Measurements from ENCODE around the gene METTL22. TPM values are rescaled to one million over a fixed set of nuclear protein-coding genes. Genes with fewer than 3 reads are reported as not detected.

The METTL22 gene
- total and polyA plus RNA-seq, 2 experiments from 2014 or later = 46.0 to 63.5 TPM

DNA sequence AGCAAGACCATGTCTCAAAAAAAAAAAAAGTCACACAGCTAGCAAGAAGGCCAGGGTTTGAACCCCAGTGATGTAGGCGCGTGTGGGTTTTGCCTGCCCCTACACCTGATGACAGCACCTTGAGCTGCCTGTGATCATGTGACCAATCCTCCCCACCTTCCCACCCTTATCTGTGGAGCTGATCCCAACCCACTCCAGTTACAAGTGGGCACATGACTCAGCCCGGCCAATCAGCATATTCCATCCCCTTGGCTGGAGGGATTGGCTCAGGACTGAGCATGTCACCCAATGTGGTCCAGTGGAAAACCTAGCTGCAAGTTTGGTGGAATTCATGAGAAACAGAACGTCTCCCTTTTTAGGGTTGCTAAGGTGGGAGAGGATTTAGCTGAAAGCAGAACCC lies 37.8 kb upstream of the METTL22 start:
- Histone ChIP-seq H3K36me3 (no peaks in the 10 kb centered on the region), H3K27ac (no peak overlapping the region), H3K4me1 (ENCODE audit: low read depth) (no peaks in the 10 kb centered on the region), H3K4me3 (no peak overlapping the region), H3K9me3 (ENCODE audit: low read depth) (no peaks in the 10 kb centered on the region), H3K27me3 (peaks cover 40% of the 10 kb centered on the region)
- TF ChIP-seq, protein P1, sequence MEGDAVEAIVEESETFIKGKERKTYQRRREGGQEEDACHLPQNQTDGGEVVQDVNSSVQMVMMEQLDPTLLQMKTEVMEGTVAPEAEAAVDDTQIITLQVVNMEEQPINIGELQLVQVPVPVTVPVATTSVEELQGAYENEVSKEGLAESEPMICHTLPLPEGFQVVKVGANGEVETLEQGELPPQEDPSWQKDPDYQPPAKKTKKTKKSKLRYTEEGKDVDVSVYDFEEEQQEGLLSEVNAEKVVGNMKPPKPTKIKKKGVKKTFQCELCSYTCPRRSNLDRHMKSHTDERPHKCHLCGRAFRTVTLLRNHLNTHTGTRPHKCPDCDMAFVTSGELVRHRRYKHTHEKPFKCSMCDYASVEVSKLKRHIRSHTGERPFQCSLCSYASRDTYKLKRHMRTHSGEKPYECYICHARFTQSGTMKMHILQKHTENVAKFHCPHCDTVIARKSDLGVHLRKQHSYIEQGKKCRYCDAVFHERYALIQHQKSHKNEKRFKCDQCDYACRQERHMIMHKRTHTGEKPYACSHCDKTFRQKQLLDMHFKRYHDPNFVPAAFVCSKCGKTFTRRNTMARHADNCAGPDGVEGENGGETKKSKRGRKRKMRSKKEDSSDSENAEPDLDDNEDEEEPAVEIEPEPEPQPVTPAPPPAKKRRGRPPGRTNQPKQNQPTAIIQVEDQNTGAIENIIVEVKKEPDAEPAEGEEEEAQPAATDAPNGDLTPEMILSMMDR (IDR thresholded peaks at IDR 0.05; ENCODE audit: low read depth, low read length) = no peak
- no peak for DNase-seq (ENCODE audit: low read depth in 1 of 2, low spot score in 1 of 2)

DNA sequence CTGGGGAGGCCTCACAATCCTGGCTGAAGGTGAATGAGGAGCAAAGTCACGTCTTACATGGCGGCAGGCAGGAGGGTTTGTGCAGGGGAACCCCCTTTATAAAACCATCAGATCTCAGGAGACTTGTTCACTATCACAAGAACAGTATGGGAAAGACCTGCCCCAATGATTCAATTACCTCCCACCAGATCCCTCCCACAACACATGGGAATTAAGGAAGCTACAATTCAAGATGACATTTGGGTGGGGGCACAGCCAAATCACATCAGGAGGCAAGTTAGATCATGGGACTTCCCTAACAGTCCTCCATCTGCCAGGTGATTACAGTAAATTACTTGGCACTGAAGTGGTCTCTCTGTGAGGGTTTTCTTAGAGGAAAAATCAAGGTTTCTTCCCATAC lies 36.5 kb upstream of the METTL22 start:
- no peaks in the 10 kb centered on the region for H3K36me3 ChIP-seq
- no peaks in the 10 kb centered on the region for H3K9me3 ChIP-seq (ENCODE audit: low read depth)
- H3K4me1 ChIP-seq (ENCODE audit: low read depth) = peaks cover 6% of the 10 kb centered on the region
- H3K27me3 ChIP-seq = peaks cover 53% of the 10 kb centered on the region
- H3K27ac ChIP-seq = no peak overlapping the region
- no peak for DNase-seq (ENCODE audit: low read depth in 1 of 2, low spot score in 1 of 2)
- TF ChIP-seq, protein P1 (IDR thresholded peaks at IDR 0.05; ENCODE audit: low read depth, low read length) = no peak
- no peak overlapping the region for H3K4me3 ChIP-seq

DNA sequence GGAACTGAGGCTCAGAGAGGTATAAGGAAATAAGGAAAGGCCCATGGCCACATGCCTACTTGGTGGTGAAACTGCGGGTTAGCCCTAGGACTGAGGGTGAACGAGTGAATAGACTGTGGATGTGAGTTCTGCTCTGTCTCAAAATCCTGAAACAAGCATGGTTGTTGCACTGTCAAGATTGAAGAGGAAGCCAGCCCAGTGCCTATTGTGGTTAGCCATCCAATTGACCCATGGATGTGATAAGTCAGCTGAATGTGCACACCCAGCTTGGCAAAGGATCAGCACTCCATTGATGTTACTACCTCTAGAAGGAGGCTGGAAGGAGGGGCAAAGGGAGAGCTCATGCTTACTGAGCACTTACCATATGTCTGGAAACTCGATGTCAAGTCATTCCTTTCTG lies 35.6 kb upstream of the METTL22 start:
- Histone ChIP-seq H3K4me1 (ENCODE audit: low read depth) (peaks cover 6% of the 10 kb centered on the region), H3K4me3 (no peak overlapping the region), H3K36me3 (no peaks in the 10 kb centered on the region), H3K27me3 (peaks cover 61% of the 10 kb centered on the region), H3K9me3 (ENCODE audit: low read depth) (no peaks in the 10 kb centered on the region), H3K27ac (no peak overlapping the region)
- TF ChIP-seq, protein P1 (IDR thresholded peaks at IDR 0.05; ENCODE audit: low read depth, low read length) = no peak
- no peak for DNase-seq (ENCODE audit: low read depth in 1 of 2, low spot score in 1 of 2)

DNA sequence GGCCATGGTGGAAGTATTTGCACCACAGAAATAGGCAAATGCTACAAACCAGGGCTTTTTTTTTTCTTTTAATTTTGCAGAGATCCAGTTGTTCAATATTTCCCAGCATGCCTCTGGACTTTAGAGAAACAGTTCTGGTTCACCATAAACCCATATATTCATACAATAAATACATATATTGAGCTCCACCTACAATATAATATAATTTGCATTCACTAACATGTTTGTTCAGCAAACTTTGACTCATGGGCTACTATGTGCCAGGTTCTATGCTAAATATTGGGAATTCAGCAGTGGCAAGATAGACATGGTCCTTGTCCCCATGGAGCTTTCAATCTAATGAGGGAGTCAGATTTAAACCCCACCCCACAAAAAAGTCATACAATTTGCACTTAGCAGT lies 34.4 kb upstream of the METTL22 start:
- H3K4me3 ChIP-seq = no peak overlapping the region
- H3K36me3 ChIP-seq = no peaks in the 10 kb centered on the region
- no peak for DNase-seq (ENCODE audit: low read depth in 1 of 2, low spot score in 1 of 2)
- no peaks in the 10 kb centered on the region for H3K9me3 ChIP-seq (ENCODE audit: low read depth)
- TF ChIP-seq, protein P1 (IDR thresholded peaks at IDR 0.05; ENCODE audit: low read depth, low read length) = no peak
- peaks cover 72% of the 10 kb centered on the region for H3K27me3 ChIP-seq
- peaks cover 6% of the 10 kb centered on the region for H3K4me1 ChIP-seq (ENCODE audit: low read depth)
- no peak overlapping the region for H3K27ac ChIP-seq

DNA sequence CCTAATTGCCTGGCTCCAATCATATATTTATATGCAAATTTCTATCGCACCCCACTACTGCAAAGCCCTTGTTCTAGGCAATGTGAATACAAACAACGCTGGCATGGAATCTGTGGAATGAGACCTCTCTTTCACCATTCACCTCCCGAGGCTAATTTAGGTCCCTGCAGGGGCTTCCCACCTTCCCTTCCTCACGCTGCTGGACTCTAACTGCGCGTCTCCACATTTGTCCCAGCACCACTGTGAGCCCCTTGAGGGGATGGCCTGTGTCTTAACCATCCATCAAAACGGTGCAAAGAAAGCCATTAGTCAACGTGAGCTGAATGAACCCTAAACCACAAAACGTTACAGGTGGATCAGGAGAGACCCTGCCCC lies 32.8 kb upstream of the METTL22 start:
- Histone ChIP-seq H3K27ac (no peak overlapping the region), H3K9me3 (ENCODE audit: low read depth) (no peaks in the 10 kb centered on the region), H3K36me3 (no peaks in the 10 kb centered on the region), H3K4me3 (no peak overlapping the region), H3K27me3 (peaks cover 80% of the 10 kb centered on the region), H3K4me1 (ENCODE audit: low read depth) (peaks cover 6% of the 10 kb centered on the region)
- no peak for DNase-seq (ENCODE audit: low read depth in 1 of 2, low spot score in 1 of 2)
- TF ChIP-seq, protein P1 (IDR thresholded peaks at IDR 0.05; ENCODE audit: low read depth, low read length) = no peak

Measured in cardiac muscle cell (in vitro differentiated cells and primary cell).